Ovary (tissue), 9 donors: ENCODE data around the gene L3HYPDH. TPM values are rescaled to one million over a fixed set of nuclear protein-coding genes. Genes with fewer than 3 reads are reported as not detected.

Experiments
- polyA plus RNA-seq, 2 donors: library from polyadenylated mRNA; stranded (reverse); fragments of 200-250 nt in 1 of 2; fragments of 350-450 nt in 1 of 2; fragmentation: Illumina TruSeq in 1 of 2; extraction: RNeasy Lipid Tissue Mini Kit (QIAGEN cat#74804) in 1 of 2; gene quantifications; one replicate each; pipeline ENCODE4 v1.2.3, GENCODE V29; 2013 to 2014
- total RNA-seq, 7 donors: library from RNA; depleted of rRNA in 2 of 7; stranded (reverse); fragments of >200 nt in 2 of 7; fragmentation: NEBNext Ultra II Directional in 3 of 7; extraction: Animal tissue kit (Norgen Biotek cat#: 25700) in 3 of 7; gene quantifications; one replicate each; pipeline versions ENCODE4 v1.1.0 to v1.2.4, GENCODE V29; 2016 to 2023
- donor health status: DM: no; HTN: no; CAD: no; lungs with moderate emphysema.
- donor health status: DM: no; HTN: no; CAD: no.
- donor health status: Bipolar disorder and iron deficiency.
- donor health status: DM: yes; HTN: yes; CAD: no.
- donor health status: DM: no; HTN: no; CAD: no.
- donor health status: DM: yes; HTN: yes; CAD: no.

L3HYPDH gene
- total and polyA plus RNA-seq, 9 donors: 17.2 to 52.8 (median 31.2) TPM

Other genes starting within 250 kb of the L3HYPDH start
- 10 to 100 TPM in 1 of 7 donors, 1 to 10 TPM in 6; 4.8 to 10.9 (median 6.9) TPM for gene GPR135, start 19.0 kb downstream of the L3HYPDH start, total RNA-seq
- gene GPR135, start 19.0 kb downstream of the L3HYPDH start, polyA plus RNA-seq: 1 to 10 TPM; 1.7 to 4.6 TPM
- gene JKAMP, start 109 bp upstream of the L3HYPDH start, total RNA-seq: 10 to 100 TPM; 21.6 to 67.1 (median 26.1) TPM
- 10 to 100 TPM; 30.6 to 51.5 TPM for gene JKAMP, start 109 bp upstream of the L3HYPDH start, polyA plus RNA-seq
- under 1 TPM in 1 of 7 donors, not detected in 6; 0.34 TPM for gene CCDC175, start 92.4 kb upstream of the L3HYPDH start, total RNA-seq
- gene CCDC175, start 92.4 kb upstream of the L3HYPDH start, polyA plus RNA-seq: not detected